ENCODE results near the gene GALNT9. TPM values are rescaled to one million over a fixed set of nuclear protein-coding genes. Genes with fewer than 3 reads are reported as not detected.
"Not testable (repeated sequence)": the region's sequence is repeated elsewhere in the genome, so short reads cannot be mapped to it uniquely, and the experiment has no call there.

The GALNT9 gene
- total and polyA plus RNA-seq, 3 experiments from 2014 or later = 0.18 TPM; not detected in 2

GRCh38 chr12:132304866-132305265, 24.5 kb downstream of the GALNT9 start:
- H3K27ac ChIP-seq (ENCODE audit: low read depth, low read length); H3K4me1 ChIP-seq (ENCODE audit: insufficient read depth, low read length); H3K9me3 Mint-ChIP-seq; H3K36me3 Mint-ChIP-seq; H3K27me3 Mint-ChIP-seq; H3K9me3 ChIP-seq (ENCODE audit: low read length); H3K27me3 ChIP-seq (ENCODE audit: insufficient read depth, low read length, poor library complexity, severe bottlenecking); H3K4me3 Mint-ChIP-seq; DNase-seq; H3K4me3 ChIP-seq (ENCODE audit: low read length); POLR2A ChIA-PET; H3K36me3 ChIP-seq (ENCODE audit: insufficient read depth, low read length); H3K27ac Mint-ChIP-seq; CTCF ChIA-PET; H3K4me1 Mint-ChIP-seq: not testable (repeated sequence)

GRCh38 chr12:132303853-132304373, 25.5 kb downstream of the GALNT9 start:
- H3K27ac ChIP-seq (ENCODE audit: low read depth, low read length); H3K36me3 ChIP-seq (ENCODE audit: insufficient read depth, low read length); H3K9me3 ChIP-seq (ENCODE audit: low read length); DNase-seq; H3K4me3 Mint-ChIP-seq; H3K4me1 Mint-ChIP-seq; H3K27me3 Mint-ChIP-seq; H3K27ac Mint-ChIP-seq; CTCF ChIA-PET; H3K4me3 ChIP-seq (ENCODE audit: low read length); H3K9me3 Mint-ChIP-seq; H3K27me3 ChIP-seq (ENCODE audit: insufficient read depth, low read length, poor library complexity, severe bottlenecking); H3K4me1 ChIP-seq (ENCODE audit: insufficient read depth, low read length); H3K36me3 Mint-ChIP-seq; POLR2A ChIA-PET: not testable (repeated sequence)

- Mint-ChIP-seq H3K9me3 (no peaks in the 10 kb centered on the region), H3K36me3 (no peaks in the 10 kb centered on the region), H3K27me3 (peaks cover 0 to 5% of the 10 kb centered on the region in 2 donors), H3K4me3 (no peak overlapping the region), H3K4me1 (no peaks in the 10 kb centered on the region), H3K27ac (no peak overlapping the region)
- no peaks in the 10 kb centered on the region for H3K4me1 ChIP-seq (ENCODE audit: insufficient read depth, low read length)
- no peaks in the 10 kb centered on the region for H3K36me3 ChIP-seq (ENCODE audit: insufficient read depth, low read length)
- H3K9me3 ChIP-seq (ENCODE audit: low read length) = no peaks in the 10 kb centered on the region
- no peaks in the 10 kb centered on the region for H3K27me3 ChIP-seq (ENCODE audit: insufficient read depth, low read length, poor library complexity, severe bottlenecking)
- POLR2A ChIA-PET = no interaction called here
- H3K27ac ChIP-seq (ENCODE audit: low read depth, low read length) = no peak overlapping the region
- no peak overlapping the region for H3K4me3 ChIP-seq (ENCODE audit: low read length)
- CTCF ChIA-PET = no interaction called here
- DNase-seq = no peak
These were observed 26.7 kb downstream of the GALNT9 start for GRCh38 chr12:132302466-132303358.

GRCh38 chr12:132300789-132301722, 28.3 kb downstream of the GALNT9 start:
- Mint-ChIP-seq H3K36me3 (no peaks in the 10 kb centered on the region), H3K27ac (no peak overlapping the region), H3K4me1 (no peaks in the 10 kb centered on the region), H3K27me3 (no peaks in the 10 kb centered on the region), H3K4me3 (no peak overlapping the region), H3K9me3 (no peaks in the 10 kb centered on the region)
- H3K27me3 ChIP-seq (ENCODE audit: insufficient read depth, low read length, poor library complexity, severe bottlenecking) = no peaks in the 10 kb centered on the region
- no peak overlapping the region for H3K27ac ChIP-seq (ENCODE audit: low read depth, low read length)
- DNase-seq = peak in 1 of 5 donors; percentile 37
- ChIA-PET CTCF (no interaction called here), POLR2A (no interaction called here)
- no peaks in the 10 kb centered on the region for H3K4me1 ChIP-seq (ENCODE audit: insufficient read depth, low read length)
- H3K4me3 ChIP-seq (ENCODE audit: low read length) = no peak overlapping the region
- no peaks in the 10 kb centered on the region for H3K9me3 ChIP-seq (ENCODE audit: low read length)
- H3K36me3 ChIP-seq (ENCODE audit: insufficient read depth, low read length) = no peaks in the 10 kb centered on the region

GRCh38 chr12:132296063-132296462, 33.3 kb downstream of the GALNT9 start:
- Mint-ChIP-seq H3K4me3 (no peak overlapping the region), H3K27ac (no peak overlapping the region), H3K4me1 (no peaks in the 10 kb centered on the region), H3K9me3 (peaks cover 0 to 2% (median 0%) of the 10 kb centered on the region in 5 donors), H3K27me3 (peaks cover 4 to 18% of the 10 kb centered on the region in 2 donors), H3K36me3 (no peaks in the 10 kb centered on the region)
- Histone ChIP-seq H3K27me3 (ENCODE audit: insufficient read depth, low read length, poor library complexity, severe bottlenecking) (peaks cover 8% of the 10 kb centered on the region), H3K36me3 (ENCODE audit: insufficient read depth, low read length) (no peaks in the 10 kb centered on the region), H3K9me3 (ENCODE audit: low read length) (no peaks in the 10 kb centered on the region), H3K4me1 (ENCODE audit: insufficient read depth, low read length) (no peaks in the 10 kb centered on the region), H3K4me3 (ENCODE audit: low read length) (no peak overlapping the region), H3K27ac (ENCODE audit: low read depth, low read length) (no peak overlapping the region)
- DNase-seq = no peak
- ChIA-PET CTCF (no interaction called here), POLR2A (no interaction called here)

- H3K4me3 ChIP-seq (ENCODE audit: low read length); H3K27ac Mint-ChIP-seq; H3K36me3 ChIP-seq (ENCODE audit: insufficient read depth, low read length); H3K4me1 ChIP-seq (ENCODE audit: insufficient read depth, low read length); CTCF ChIA-PET; DNase-seq; H3K9me3 ChIP-seq (ENCODE audit: low read length); H3K4me3 Mint-ChIP-seq; H3K9me3 Mint-ChIP-seq; H3K27me3 ChIP-seq (ENCODE audit: insufficient read depth, low read length, poor library complexity, severe bottlenecking); H3K4me1 Mint-ChIP-seq; H3K27ac ChIP-seq (ENCODE audit: low read depth, low read length); H3K36me3 Mint-ChIP-seq; POLR2A ChIA-PET: not testable (repeated sequence)
- H3K27me3 Mint-ChIP-seq = peaks cover 4 to 18% of the 10 kb centered on the region in 2 donors
These were observed 33.8 kb downstream of the GALNT9 start for GRCh38 chr12:132295561-132295960.

- no peak overlapping the region for H3K27ac ChIP-seq (ENCODE audit: low read depth, low read length)
These were observed 34.3 kb downstream of the GALNT9 start for GRCh38 chr12:132295101-132295526.

More at GRCh38 chr12:132295101-132295526, 34.3 kb downstream of the GALNT9 start:
- no peak overlapping the region for H3K4me3 ChIP-seq (ENCODE audit: low read length)
- no peak overlapping the region for H3K4me3 Mint-ChIP-seq
- H3K27me3 Mint-ChIP-seq = peaks cover 4 to 18% of the 10 kb centered on the region in 2 donors
- peaks cover 8% of the 10 kb centered on the region for H3K27me3 ChIP-seq (ENCODE audit: insufficient read depth, low read length, poor library complexity, severe bottlenecking)
- no peaks in the 10 kb centered on the region for H3K36me3 Mint-ChIP-seq
- no peaks in the 10 kb centered on the region for H3K4me1 Mint-ChIP-seq
- no peak for DNase-seq
- H3K27ac Mint-ChIP-seq = no peak overlapping the region
- H3K4me1 ChIP-seq (ENCODE audit: insufficient read depth, low read length) = no peaks in the 10 kb centered on the region
- H3K9me3 ChIP-seq (ENCODE audit: low read length) = no peaks in the 10 kb centered on the region
- no peaks in the 10 kb centered on the region for H3K36me3 ChIP-seq (ENCODE audit: insufficient read depth, low read length)
- CTCF ChIA-PET = no interaction called here
- POLR2A ChIA-PET = no interaction called here
- peaks cover 0 to 2% (median 0%) of the 10 kb centered on the region in 5 donors for H3K9me3 Mint-ChIP-seq
